Neural cell (in vitro differentiated cells): Measurements from ENCODE around the gene VSIG4.

ENCODE experiments used
- CTCF ChIP-seq: fragments of 450-650 bp; IDR thresholded peaks from 2 replicates; pipeline ENCODE4 v1.5.1; 2014; ENCODE audit warnings: antibody characterized with exemption, mild to moderate bottlenecking, moderate library complexity; ENCODE audit not compliant: poor library complexity, severe bottlenecking
- EZH2 ChIP-seq: fragments of 200-600, 300-800 bp; shearing (Covaris generic), sonication (generic); IDR thresholded peaks from 2 replicates; pipeline ENCODE4 v1.6.1; 2014; ENCODE audit warnings: antibody characterized with exemption, low read length, borderline replicate concordance, mild to moderate bottlenecking; ENCODE audit not compliant: insufficient read depth, poor library complexity, severe bottlenecking

DNA sequence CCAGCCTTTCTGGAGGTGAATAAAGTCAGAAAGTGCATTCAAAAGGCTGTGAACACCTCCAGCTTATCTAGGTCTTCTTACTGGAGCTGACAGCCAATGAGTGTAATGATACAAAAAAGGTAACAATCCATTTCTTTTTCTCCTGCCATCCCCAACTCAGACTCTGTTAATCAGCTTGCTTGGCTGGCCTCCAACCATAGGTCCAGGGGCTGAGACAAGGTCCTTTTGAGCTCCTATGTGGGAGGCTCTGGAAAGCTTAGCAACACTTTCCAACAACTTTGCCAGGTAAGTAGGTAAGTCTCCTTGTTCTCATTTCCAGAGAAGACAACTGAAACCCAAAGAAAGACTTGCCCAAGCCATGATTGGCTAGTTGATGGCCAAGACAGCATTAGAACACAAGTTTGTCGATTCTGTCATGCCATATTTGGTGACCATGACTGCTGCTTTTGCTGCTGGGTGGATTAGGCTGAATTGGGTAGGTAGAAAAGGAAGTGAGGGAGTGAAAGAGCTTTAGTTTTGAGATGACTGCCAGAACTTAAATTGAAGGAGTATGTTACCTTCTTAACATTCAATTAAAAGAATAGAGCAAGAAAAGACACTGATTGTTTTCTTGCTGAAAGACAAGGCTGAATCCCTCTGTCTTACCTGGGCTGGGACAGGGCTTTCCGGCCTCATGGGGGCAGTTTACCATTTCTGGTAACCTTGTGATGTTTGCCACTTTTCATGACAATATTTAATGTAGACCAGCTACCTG, 22.8 kb downstream of the VSIG4 start:
- TF ChIP-seq CTCF (no peak), EZH2 (no peak)
